ENCODE measurements around the gene GNB1. TPM values are rescaled to one million over a fixed set of nuclear protein-coding genes. Genes with fewer than 3 reads are reported as not detected.

GNB1 gene
- total and polyA plus RNA-seq, 10 of the 15 experiments (the other 5 are each of a cell fraction or from before 2014, with no cell fraction given), result 23.0 to 392 (median 93.9) TPM

DNA sequence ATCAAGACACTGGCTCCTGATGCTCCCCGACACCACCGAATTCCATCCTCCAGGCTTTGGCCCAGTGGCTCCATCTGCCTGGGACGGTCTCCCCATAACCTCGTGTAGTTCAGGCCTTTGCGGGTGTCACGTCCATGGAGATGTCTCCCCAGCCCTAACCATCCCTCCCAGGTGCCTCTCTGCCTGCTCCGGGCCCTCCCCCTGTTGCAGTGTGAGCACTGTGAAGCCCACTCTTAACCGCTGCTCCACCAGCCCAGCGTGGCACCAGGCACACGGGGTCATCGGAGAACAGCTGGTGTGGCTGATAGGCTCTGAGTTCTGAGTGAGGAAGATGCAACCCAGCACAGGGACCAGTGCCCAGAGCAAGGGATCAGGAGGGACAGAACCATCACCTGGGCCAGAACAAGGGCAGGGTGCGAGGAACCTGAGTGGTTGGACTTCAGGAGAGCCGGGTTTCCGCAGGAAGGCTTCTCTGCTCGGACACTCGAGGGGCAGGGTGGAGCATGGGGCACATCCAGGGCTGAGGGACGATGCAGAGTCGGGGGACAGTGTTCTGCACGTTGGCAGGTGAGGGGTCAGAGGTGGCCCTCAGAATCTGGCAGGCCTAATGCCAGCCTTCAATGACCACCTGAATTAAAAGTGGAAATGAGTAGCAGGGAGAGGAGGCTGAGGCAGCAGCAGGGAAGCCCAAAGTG lies 2.6 kb upstream of the GNB1 start (continued):
- TF ChIP-seq MLLT1 (IDR thresholded peaks at IDR 0.05) (no peak), NR2C2 (IDR thresholded peaks at IDR 0.05; ENCODE audit: borderline replicate concordance, control insufficient read depth, insufficient read length, low read depth) (no peak), FOXK2 (IDR thresholded peaks at IDR 0.05) (no peak), POLR2AphosphoS2 (IDR thresholded peaks at IDR 0.05; ENCODE audit: low read depth, low read length) (no peak), CEBPZ (IDR thresholded peaks at IDR 0.05; ENCODE audit: low read depth, low read length) (no peak), ZNF274 (IDR thresholded peaks at IDR 0.05; ENCODE audit: insufficient read depth, insufficient read length) (no peak), NFIC (IDR thresholded peaks at IDR 0.05; ENCODE audit: low read depth, low read length) (no peak)

DNA sequence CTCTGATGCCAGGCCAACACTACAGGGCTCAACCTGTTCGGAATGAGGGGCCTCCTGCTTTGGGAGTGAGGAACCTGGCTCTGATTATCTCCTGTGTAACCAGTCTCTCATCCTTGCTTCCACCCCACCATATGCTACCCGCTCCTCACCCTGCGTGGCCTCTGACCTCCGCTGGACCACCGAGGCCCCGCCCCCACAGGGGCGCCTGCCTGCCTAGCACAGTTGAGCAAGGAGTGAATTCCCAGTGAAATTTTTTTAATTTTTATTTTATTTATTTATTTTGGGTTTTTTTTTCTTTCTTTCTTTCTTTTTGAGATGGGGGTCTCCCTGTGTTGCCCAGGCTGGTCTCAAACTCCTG lies 1.9 kb upstream of the GNB1 start:
- no peak overlapping the region for H3K27ac ChIP-seq (ENCODE audit: control insufficient read depth, insufficient read depth)
- intact Hi-C loops (cut with micrococcal nuclease; ENCODE audit: unreplicated experiment) (loop anchor here (5.0 kb wide), 1 partner anchor 115 kb away; the partner anchor contains the start of gene NADK), in situ Hi-C loops (cut with MboI) (no loop called here)
- ChIA-PET RAD21 (ENCODE audit: unreplicated experiment) (interaction anchor here (1.1 kb wide), 1 partner anchor 113 kb away, joined by 4 read pairs; no protein-coding TSS in a partner anchor), CTCF (interaction anchor here (1.3 to 1.5 kb wide), 2 partner anchors 13 to 16 kb away, joined by 6 to 12 read pairs; no protein-coding TSS in a partner anchor), POLR2A (no interaction called here), SMC1A (ENCODE audit: uncharacterized antibody, unreplicated experiment) (no interaction called here)
- no TSS peak for BruUV-seq (replicated peaks)
- no peaks in the 10 kb centered on the region for H3K27me3 ChIP-seq (replicated peaks in 1 of 2; ENCODE audit: control insufficient read depth in 2 of 2, insufficient read depth in 2 of 2, low read length in 1 of 2)
- WGBS (ENCODE audit: insufficient coverage, insufficient replicate concordance, low lambda C conversion rate, missing lambda C conversion rate), result 61% methylated on average over 7 of the region's 7 CpGs
- no peaks in the 10 kb centered on the region for H4K20me1 ChIP-seq (ENCODE audit: control insufficient read depth, insufficient read depth)
- no peak overlapping the region for H3K4me3 ChIP-seq
- ATAC-seq (no peak), DNase-seq (ENCODE audit: low read depth, low spot score) (no peak), FAIRE-seq (no peak)
- peaks cover 21% of the 10 kb centered on the region for H3K4me1 ChIP-seq (ENCODE audit: control insufficient read depth, insufficient read depth, low read length)
- no peaks in the 10 kb centered on the region for H3K36me3 ChIP-seq (ENCODE audit: control insufficient read depth in 2 of 2, insufficient read depth in 2 of 2, low read length in 1 of 2)
- H2AFZ ChIP-seq (ENCODE audit: control insufficient read depth, low read depth, low read length), result no peak overlapping the region
- no peaks in the 10 kb centered on the region for H3K9me3 ChIP-seq (replicated peaks; ENCODE audit: control insufficient read depth, insufficient read depth, low read length)
- peaks cover 32% of the 10 kb centered on the region for H3K79me2 ChIP-seq (ENCODE audit: control insufficient read depth, insufficient read depth, low read length)
- H3K4me2 ChIP-seq (ENCODE audit: control insufficient read depth, insufficient read depth), result no peak overlapping the region
- H3K9ac ChIP-seq (ENCODE audit: control insufficient read depth, insufficient read depth, low read length), result no peak overlapping the region
- TF ChIP-seq PAX5 (IDR thresholded peaks at IDR 0.05; ENCODE audit: borderline replicate concordance, low read depth, low read length) (no peak), ZNF24 (IDR thresholded peaks at IDR 0.05) (no peak), IKZF2 (IDR thresholded peaks at IDR 0.05) (no peak), NKRF (conservative IDR thresholded peaks at IDR 0.05) (no peak), ZBTB4 (CRISPR knock-in tag; IDR thresholded peaks at IDR 0.05) (no peak)

Data from GM12878 (cell line).